DOHH2 (cell line): ENCODE results near the gene ARHGAP23.

ENCODE experiments used
- H3F3A ChIP-seq: fragments of 200-600 bp; sonication (generic), shearing (Covaris generic); 2 replicates; pipeline ENCODE4 v1.6.0; 2016; ENCODE audit warnings: antibody characterized with exemption, mild to moderate bottlenecking; ENCODE audit not compliant: control insufficient read depth, insufficient read depth
- H3K27ac ChIP-seq: fragments of 200-600 bp; sonication (generic); 2 replicates; pipeline ENCODE4 v1.5.1; 2014; ENCODE audit warnings: low read depth, mild to moderate bottlenecking, low read length, moderate library complexity
- H3K27me3 ChIP-seq: fragments of 200-600 bp; sonication (generic); 2 replicates; pipeline ENCODE4 v1.6.1; 2014; ENCODE audit warnings: mild to moderate bottlenecking, low read length, mixed read lengths; ENCODE audit not compliant: control insufficient read depth
- H3K36me3 ChIP-seq: fragments of 200-600 bp; sonication (generic); 2 replicates; pipeline ENCODE4 v1.6.1; 2014; ENCODE audit warnings: mild to moderate bottlenecking, low read length, moderate library complexity, mixed read lengths; ENCODE audit not compliant: control insufficient read depth
- H3K4me1 ChIP-seq: fragments of 200-600 bp; sonication (generic); 2 replicates; pipeline ENCODE4 v1.6.1; 2014; ENCODE audit warnings: mild to moderate bottlenecking, low read length, mixed read lengths; ENCODE audit not compliant: control insufficient read depth
- H3K4me2 ChIP-seq: fragments of 200-600 bp; sonication (generic); 2 replicates; pipeline ENCODE4 v1.6.0; 2014; ENCODE audit warnings: mild to moderate bottlenecking, low read length, moderate library complexity
- H3K4me3 ChIP-seq: fragments of 200-600 bp; sonication (generic); 2 replicates; pipeline ENCODE4 v1.5.1; 2014; ENCODE audit warnings: mild to moderate bottlenecking, low read length, mixed read lengths
- H3K79me2 ChIP-seq: fragments of 200-600 bp; sonication (generic); 2 replicates; pipeline ENCODE4 v1.6.1; 2014; ENCODE audit warnings: mild to moderate bottlenecking, low read length, mixed read lengths; ENCODE audit not compliant: control insufficient read depth
- H3K9me2 ChIP-seq: fragments of 200-600 bp; sonication (generic); replicated peaks from 2 replicates; pipeline ENCODE4 v1.6.1; 2014; ENCODE audit warnings: mild to moderate bottlenecking, low read length, mixed read lengths; ENCODE audit not compliant: control insufficient read depth
- H3K9me3 ChIP-seq: fragments of 200-600 bp; sonication (generic); 2 replicates; pipeline ENCODE4 v1.6.1; 2014; ENCODE audit warnings: antibody characterized with exemption, low read length, mixed read lengths; ENCODE audit not compliant: control insufficient read depth, insufficient read depth
- H4K20me1 ChIP-seq: fragments of 200-600 bp; sonication (generic); 2 replicates; pipeline ENCODE4 v1.6.0; 2014; ENCODE audit warnings: low read depth, mild to moderate bottlenecking, antibody characterized with exemption, low read length, moderate library complexity; ENCODE audit not compliant: control insufficient read depth, insufficient read depth
- EZH2phosphoT487 ChIP-seq: fragments of 200-600 bp; sonication (generic); IDR thresholded peaks from 2 replicates; pipeline ENCODE4 v1.6.1; 2017; ENCODE audit warnings: borderline replicate concordance, mild to moderate bottlenecking, antibody characterized with exemption, low read length, moderate library complexity, mixed read lengths
- TF ChIP-seq, protein P1 (sequence below): fragments of 200-600 bp; sonication (generic); IDR thresholded peaks from one replicate; pipeline ENCODE4 v1.5.1; 2014; ENCODE audit warnings: antibody characterized with exemption, mild to moderate bottlenecking, low read depth, low read length; ENCODE audit not compliant: poor library complexity, severe bottlenecking

ARHGAP23 gene

DNA sequence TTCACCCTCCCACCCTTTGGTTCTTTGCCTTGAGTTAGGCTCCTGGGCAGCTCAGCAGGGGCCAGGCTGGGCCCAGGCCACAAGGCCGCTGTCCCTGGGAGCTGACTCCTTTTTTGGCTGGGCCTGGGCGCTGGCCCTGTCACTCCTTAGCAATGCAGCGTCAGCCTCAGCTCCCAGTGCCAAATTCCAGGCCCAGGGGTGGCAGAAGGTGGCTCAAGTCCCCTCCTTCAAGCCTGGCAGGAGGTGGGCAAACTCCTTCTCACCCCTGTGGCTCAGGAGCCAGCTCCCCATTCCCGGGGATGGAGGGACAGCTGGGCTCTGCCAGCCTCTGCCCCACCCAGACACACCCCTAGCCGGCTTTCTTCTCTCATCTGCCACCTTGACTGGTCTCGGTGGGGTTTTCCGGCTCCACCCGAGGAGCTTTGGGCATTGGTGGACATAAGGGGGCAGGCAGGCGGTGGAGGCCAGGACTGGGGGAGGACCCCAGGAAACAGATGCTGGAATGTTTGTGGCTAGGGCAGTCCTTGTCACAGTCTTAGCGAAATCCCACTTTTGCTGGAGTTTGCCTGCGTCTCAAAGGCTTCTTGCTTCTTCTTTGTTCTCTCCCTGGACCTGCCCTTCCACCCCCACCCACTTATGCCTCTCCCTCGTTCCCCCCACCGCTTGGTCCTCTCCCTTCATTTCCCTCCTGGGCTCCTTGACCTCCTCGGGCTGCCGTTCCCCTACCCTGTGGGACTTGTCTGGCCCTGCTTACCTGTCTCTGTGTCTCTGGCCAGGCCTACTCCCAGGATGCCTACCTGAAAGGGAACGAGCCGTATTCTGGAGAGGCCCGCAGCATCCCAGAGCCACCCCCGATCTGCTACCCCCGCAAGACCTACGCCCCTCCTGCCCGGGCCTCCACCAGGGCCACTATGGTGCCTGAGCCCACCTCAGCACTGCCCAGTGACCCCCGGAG, 37.4 kb downstream of the ARHGAP23 start:
- no peaks in the 10 kb centered on the region for H3K4me1 ChIP-seq

DNA sequence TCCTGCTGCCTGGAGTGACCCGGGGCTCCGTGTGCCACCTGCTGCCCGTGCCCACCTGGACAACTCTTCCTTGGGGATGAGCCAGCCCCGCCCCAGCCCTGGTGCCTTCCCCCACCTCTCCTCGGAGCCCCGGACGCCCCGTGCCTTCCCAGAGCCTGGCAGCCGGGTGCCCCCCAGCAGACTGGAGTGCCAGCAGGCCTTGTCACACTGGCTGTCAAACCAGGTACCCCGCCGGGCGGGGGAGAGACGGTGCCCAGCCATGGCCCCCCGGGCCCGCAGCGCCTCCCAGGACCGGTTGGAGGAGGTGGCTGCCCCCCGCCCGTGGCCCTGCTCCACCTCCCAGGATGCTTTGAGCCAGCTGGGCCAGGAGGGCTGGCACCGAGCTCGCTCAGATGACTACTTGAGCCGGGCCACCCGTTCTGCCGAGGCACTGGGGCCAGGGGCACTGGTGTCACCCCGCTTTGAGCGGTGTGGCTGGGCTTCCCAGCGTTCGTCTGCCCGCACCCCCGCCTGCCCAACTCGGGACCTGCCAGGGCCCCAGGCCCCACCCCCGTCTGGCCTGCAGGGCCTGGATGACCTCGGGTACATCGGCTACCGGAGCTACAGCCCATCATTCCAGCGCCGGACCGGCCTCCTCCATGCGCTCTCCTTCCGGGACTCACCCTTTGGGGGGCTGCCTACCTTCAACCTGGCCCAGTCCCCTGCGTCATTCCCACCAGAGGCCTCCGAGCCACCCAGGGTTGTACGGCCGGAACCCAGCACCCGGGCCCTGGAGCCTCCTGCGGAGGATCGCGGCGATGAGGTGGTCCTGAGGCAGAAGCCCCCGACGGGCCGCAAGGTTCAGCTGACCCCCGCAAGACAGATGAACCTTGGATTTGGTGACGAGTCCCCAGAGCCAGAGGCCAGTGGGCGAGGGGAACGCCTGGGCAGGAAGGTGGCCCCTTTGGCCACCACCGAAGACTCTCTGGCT, 38.4 kb downstream of the ARHGAP23 start:
- H4K20me1 ChIP-seq = no peaks in the 10 kb centered on the region
- H3K27ac ChIP-seq = no peak overlapping the region
- H3K36me3 ChIP-seq = no peaks in the 10 kb centered on the region
- no peak overlapping the region for H3K4me2 ChIP-seq
- H3F3A ChIP-seq = no peaks in the 10 kb centered on the region
- TF ChIP-seq, protein P1, sequence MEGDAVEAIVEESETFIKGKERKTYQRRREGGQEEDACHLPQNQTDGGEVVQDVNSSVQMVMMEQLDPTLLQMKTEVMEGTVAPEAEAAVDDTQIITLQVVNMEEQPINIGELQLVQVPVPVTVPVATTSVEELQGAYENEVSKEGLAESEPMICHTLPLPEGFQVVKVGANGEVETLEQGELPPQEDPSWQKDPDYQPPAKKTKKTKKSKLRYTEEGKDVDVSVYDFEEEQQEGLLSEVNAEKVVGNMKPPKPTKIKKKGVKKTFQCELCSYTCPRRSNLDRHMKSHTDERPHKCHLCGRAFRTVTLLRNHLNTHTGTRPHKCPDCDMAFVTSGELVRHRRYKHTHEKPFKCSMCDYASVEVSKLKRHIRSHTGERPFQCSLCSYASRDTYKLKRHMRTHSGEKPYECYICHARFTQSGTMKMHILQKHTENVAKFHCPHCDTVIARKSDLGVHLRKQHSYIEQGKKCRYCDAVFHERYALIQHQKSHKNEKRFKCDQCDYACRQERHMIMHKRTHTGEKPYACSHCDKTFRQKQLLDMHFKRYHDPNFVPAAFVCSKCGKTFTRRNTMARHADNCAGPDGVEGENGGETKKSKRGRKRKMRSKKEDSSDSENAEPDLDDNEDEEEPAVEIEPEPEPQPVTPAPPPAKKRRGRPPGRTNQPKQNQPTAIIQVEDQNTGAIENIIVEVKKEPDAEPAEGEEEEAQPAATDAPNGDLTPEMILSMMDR = no peak
- no peak for TF ChIP-seq EZH2phosphoT487
- H3K4me3 ChIP-seq = no peak overlapping the region
- no peaks in the 10 kb centered on the region for H3K79me2 ChIP-seq
- peaks cover 3% of the 10 kb centered on the region; the same call in 1 of the 2 replicates for H3K27me3 ChIP-seq
- no peaks in the 10 kb centered on the region for H3K9me2 ChIP-seq
- H3K4me1 ChIP-seq = no peaks in the 10 kb centered on the region
- no peaks in the 10 kb centered on the region for H3K9me3 ChIP-seq

More for the DNA sequence above, 37.4 kb downstream of the ARHGAP23 start:
- no peaks in the 10 kb centered on the region for H3K36me3 ChIP-seq
- H3K4me2 ChIP-seq = no peak overlapping the region
- H3F3A ChIP-seq = no peaks in the 10 kb centered on the region
- H3K79me2 ChIP-seq = no peaks in the 10 kb centered on the region
- no peak overlapping the region for H3K27ac ChIP-seq
- no peaks in the 10 kb centered on the region for H3K9me3 ChIP-seq
- H3K9me2 ChIP-seq = no peaks in the 10 kb centered on the region
- no peaks in the 10 kb centered on the region for H4K20me1 ChIP-seq
- peaks cover 3% of the 10 kb centered on the region; the same call in 1 of the 2 replicates for H3K27me3 ChIP-seq
- TF ChIP-seq, protein P1 = no peak
- no peak for TF ChIP-seq EZH2phosphoT487
- no peak overlapping the region for H3K4me3 ChIP-seq

DNA sequence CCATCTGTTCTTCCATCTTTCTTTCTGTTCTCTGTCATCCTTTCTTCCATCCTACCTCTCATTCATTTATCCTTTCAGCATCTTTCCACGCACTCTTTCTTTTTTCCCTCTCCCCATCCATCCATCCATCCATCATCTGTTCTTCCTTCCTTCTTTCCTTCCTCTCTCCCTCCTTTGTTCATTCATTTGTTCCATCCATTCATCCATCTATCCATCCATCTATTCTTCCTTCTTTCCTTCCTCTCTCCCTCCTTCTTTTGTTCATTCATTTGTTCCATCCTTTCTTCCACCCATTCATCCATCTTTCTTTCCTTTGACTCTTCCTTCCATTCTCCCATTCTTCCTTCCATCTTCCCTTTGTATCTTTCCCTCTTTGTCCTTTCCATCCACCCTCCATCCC, 39.2 kb downstream of the ARHGAP23 start:
- no peaks in the 10 kb centered on the region for H3K79me2 ChIP-seq
- H3K36me3 ChIP-seq = no peaks in the 10 kb centered on the region
- no peaks in the 10 kb centered on the region for H3K9me2 ChIP-seq
- no peaks in the 10 kb centered on the region for H3K9me3 ChIP-seq
- no peak overlapping the region for H3K4me2 ChIP-seq
- no peaks in the 10 kb centered on the region for H4K20me1 ChIP-seq
- H3K27me3 ChIP-seq = peaks cover 3% of the 10 kb centered on the region; the same call in 1 of the 2 replicates
- no peak overlapping the region for H3K4me3 ChIP-seq
- no peak for TF ChIP-seq EZH2phosphoT487
- TF ChIP-seq, protein P1 = no peak
- no peak overlapping the region for H3K27ac ChIP-seq
- no peaks in the 10 kb centered on the region for H3K4me1 ChIP-seq
- H3F3A ChIP-seq = no peaks in the 10 kb centered on the region
